GM12878 (cell line): ENCODE results near the gene SPTBN1.

Experiments
- ASH2L ChIP-seq: fragments of 300-600, 200-600 bp; sonication (generic); IDR thresholded peaks from 2 replicates; pipeline ENCODE4 v1.6.1; 2017; ENCODE audit warnings: low read depth, mild to moderate bottlenecking, borderline replicate concordance
- CHD4 ChIP-seq: fragments of 200-600 bp; sonication (generic); IDR thresholded peaks from 2 replicates; pipeline ENCODE4 v1.6.1; 2016; ENCODE audit warnings: mild to moderate bottlenecking
- EZH2 ChIP-seq: IDR thresholded peaks from 2 replicates; pipeline ENCODE4 v1.6.1; 2012; ENCODE audit warnings: low read depth, mild to moderate bottlenecking, control low read depth, inconsistent platforms, low read length, borderline replicate concordance; ENCODE audit not compliant: control insufficient read depth
- POLR2A ChIP-seq: IDR thresholded peaks from 2 replicates; pipeline ENCODE4 v1.6.1; 2011; ENCODE audit warnings: low read depth, mild to moderate bottlenecking, low read length
- TBL1XR1 ChIP-seq: IDR thresholded peaks from 2 replicates; pipeline ENCODE4 v1.6.1; 2012; ENCODE audit warnings: low read depth, low read length, improper control_type of control experiment
- YY1 ChIP-seq: IDR thresholded peaks from 2 replicates; pipeline ENCODE4 v1.6.1; 2011; ENCODE audit warnings: low read depth, mild to moderate bottlenecking, low read length
- TF ChIP-seq, protein P1 (sequence below), 3 experiments: IDR thresholded peaks in 2 of 3; conservative IDR thresholded peaks in 1 of 3; 2 replicates each; pipeline ENCODE4 v1.5.1; 2011; ENCODE audit warnings: low read depth in 3 of 3, low read length in 3 of 3, mild to moderate bottlenecking in 3 of 3, control low read depth in 2 of 3, moderate library complexity in 2 of 3, inconsistent platforms in 1 of 3, mixed read lengths in 1 of 3; ENCODE audit not compliant: control insufficient read depth in 2 of 3, insufficient read depth in 1 of 3; ENCODE audit errors: extremely low read depth in 1 of 3
- TF ChIP-seq, protein P2 (sequence below): IDR thresholded peaks from 2 replicates; pipeline ENCODE4 v1.6.1; 2011; ENCODE audit warnings: low read depth, low read length, improper control_type of control experiment, borderline replicate concordance

DNA sequence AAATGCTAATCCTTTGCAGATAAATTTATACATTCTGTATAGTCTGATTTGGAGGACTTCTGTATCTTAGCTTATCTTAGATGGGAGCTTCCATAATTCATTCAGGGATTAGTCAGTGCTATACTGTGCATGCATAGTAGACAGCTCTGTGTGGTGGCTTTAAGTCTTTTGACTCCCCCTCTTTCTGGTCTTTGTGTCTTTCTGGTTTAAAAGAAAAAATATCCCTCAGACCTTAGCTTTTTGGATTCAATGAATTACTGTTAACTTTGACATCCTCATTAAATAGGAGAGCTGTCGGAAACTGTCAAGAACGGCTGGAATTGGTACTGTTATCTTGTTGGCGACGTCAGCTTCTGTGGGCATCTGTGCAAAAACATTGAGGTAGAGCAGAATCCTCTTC, 130.4 kb downstream of the SPTBN1 start:
- TF ChIP-seq, protein P1, sequence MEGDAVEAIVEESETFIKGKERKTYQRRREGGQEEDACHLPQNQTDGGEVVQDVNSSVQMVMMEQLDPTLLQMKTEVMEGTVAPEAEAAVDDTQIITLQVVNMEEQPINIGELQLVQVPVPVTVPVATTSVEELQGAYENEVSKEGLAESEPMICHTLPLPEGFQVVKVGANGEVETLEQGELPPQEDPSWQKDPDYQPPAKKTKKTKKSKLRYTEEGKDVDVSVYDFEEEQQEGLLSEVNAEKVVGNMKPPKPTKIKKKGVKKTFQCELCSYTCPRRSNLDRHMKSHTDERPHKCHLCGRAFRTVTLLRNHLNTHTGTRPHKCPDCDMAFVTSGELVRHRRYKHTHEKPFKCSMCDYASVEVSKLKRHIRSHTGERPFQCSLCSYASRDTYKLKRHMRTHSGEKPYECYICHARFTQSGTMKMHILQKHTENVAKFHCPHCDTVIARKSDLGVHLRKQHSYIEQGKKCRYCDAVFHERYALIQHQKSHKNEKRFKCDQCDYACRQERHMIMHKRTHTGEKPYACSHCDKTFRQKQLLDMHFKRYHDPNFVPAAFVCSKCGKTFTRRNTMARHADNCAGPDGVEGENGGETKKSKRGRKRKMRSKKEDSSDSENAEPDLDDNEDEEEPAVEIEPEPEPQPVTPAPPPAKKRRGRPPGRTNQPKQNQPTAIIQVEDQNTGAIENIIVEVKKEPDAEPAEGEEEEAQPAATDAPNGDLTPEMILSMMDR (IDR thresholded peaks at IDR 0.05 in 2 of 3, conservative IDR thresholded peaks at IDR 0.05 in 1 of 3; ENCODE audit: control insufficient read depth in 2 of 3, extremely low read depth in 1 of 3, insufficient read depth in 1 of 3, low read depth in 3 of 3, low read length in 3 of 3): no peak
- TF ChIP-seq POLR2A: no peak
- no peak for TF ChIP-seq EZH2
- no peak for TF ChIP-seq TBL1XR1
- no peak for TF ChIP-seq CHD4
- TF ChIP-seq YY1: no peak
- no peak for TF ChIP-seq ASH2L
- TF ChIP-seq, protein P2, sequence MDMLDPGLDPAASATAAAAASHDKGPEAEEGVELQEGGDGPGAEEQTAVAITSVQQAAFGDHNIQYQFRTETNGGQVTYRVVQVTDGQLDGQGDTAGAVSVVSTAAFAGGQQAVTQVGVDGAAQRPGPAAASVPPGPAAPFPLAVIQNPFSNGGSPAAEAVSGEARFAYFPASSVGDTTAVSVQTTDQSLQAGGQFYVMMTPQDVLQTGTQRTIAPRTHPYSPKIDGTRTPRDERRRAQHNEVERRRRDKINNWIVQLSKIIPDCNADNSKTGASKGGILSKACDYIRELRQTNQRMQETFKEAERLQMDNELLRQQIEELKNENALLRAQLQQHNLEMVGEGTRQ: no peak
